SIG-M5 (cell line): ENCODE measurements around the gene DGKG.

Experiments used
- DNase-seq: peaks from one replicate; lab custom pipeline; 2025; lab: John Stamatoyannopoulos, UW

DGKG gene

GRCh38 chr3:186361762-186362536, at the start of gene DGKG:
DGKG (minus strand) TSS chr3:186362234; CDS start chr3:186320459, 41,775 bp downstream.
- DNase-seq = peak; percentile 59

DNA sequence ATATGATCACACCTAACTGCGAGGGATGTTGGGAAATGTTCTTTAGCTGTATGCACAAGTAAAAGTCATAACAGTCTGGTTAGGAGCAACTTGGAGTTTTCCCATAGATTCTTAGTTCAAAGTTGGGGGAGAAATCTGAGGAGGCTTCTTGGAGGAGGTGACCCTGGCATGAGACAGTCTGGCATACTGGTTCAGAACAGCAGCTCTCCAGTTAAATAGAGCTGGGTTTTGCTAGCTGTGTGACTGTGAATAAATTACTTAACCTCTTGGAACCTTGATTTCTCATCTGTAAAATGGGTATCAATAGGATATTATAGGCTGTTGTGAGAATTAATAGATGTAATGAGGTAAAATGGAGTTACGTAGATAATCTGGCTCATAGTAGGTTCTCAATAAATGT, 49.1 kb upstream of the DGKG start:
- no peak for DNase-seq

DNA sequence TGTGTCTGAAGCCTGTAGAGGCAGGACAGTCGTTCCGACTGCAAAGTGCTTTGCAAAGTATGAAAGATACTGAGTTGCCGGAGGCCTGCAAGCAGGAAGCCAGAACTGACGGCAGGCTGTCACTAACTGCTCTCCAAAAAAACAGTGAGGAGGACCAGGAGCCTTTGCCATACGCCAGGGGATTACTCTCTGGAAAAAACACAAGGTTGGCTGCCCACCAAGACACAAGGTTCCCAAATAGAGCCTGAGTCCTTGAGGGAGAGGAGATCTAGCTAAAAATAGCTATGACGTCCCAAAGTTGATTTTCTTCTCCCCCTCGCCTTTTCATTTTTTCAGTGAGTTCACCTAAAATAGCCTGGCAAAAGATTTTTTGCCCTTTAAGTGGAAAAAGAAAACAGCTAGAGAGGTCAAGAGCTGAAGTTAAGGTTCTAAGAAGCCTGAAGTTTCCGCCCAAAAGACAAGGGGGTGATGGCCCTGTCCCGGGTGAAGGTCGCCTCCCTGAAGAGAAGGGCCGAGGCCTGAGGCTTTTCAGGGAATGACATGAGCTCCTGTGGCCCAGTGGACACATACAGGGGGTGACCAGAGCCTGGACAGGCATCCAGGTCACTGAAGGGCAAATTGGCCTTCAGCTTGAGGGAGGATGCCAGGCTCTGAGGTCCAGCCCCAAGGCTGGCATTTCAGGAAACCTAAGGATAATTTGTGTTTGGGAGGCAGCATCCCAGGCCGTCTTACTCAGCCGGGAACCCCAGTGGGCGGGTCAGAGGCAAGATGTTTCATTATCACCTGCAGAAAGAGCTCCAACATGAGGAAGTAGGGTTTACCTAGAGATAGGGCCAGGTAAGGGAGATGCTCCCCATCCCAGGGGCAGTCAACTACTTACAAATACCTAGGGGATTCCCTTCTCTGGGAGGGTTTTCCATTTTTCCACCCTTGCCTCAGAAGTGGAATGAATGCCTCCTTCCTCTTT, 44.9 kb upstream of the DGKG start:
- DNase-seq = no peak

DNA sequence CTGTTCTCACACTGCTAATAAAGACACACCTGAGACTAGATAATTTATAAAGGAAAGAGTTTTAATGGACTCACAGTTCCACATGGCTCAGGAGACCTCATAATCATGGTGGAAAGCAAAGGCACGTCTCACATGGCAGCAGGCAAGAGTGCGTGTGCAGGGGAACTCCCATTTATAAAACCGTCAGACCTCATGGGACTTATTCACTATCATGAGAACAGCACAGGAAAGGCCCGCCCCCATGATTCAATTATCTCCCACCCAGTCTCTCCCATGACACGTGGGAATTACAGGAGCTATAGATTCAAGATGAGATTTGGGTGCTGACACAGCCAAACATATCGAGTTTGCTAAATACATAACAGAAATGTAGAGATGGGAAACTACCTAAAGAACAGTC, 39.5 kb upstream of the DGKG start:
- DNase-seq = no peak

DNA sequence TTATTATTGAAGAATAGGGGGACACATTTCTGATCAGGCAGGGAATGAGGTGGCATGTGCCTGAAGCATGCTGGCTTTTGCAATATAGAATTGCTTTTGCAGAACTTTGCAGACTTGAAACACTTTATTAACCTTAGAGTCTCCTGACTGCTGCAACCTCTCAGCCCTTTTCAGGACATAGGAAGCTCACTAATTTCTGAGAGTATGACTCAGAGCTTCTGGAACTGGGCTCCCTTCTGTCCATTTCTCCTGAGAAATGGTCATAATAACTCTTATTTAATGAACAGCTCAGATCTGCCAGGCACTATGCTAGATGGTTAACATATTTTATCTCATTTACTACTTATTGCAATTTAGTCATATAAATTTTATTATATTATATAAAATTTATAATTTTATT, 38.6 kb upstream of the DGKG start:
- no peak for DNase-seq

DNA sequence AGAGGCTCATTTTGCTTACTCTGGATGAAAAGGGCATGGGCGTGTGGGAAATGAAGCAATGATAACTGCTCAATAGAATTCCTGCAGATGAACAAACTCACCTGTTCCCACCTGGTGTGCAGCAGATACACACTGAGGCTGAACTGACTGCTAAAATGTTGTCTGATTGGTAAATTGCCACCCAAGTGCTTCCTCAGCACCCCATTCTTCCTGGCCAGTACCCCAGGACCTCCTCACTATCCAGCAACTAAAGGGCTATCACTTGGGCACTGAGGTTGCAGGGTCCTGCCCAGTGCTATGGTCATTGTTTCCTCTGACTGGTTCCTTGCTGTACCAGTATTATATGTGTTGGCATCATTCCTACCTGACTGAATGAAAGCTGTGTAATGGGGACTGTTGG, 38.0 kb upstream of the DGKG start:
- DNase-seq = no peak

GRCh38 chr3:186394566-186395217, 32.7 kb upstream of the DGKG start:
- DNase-seq = no peak

- no peak for DNase-seq
Measured at GRCh38 chr3:186386883-186387560, 25.0 kb upstream of the DGKG start.

DNA sequence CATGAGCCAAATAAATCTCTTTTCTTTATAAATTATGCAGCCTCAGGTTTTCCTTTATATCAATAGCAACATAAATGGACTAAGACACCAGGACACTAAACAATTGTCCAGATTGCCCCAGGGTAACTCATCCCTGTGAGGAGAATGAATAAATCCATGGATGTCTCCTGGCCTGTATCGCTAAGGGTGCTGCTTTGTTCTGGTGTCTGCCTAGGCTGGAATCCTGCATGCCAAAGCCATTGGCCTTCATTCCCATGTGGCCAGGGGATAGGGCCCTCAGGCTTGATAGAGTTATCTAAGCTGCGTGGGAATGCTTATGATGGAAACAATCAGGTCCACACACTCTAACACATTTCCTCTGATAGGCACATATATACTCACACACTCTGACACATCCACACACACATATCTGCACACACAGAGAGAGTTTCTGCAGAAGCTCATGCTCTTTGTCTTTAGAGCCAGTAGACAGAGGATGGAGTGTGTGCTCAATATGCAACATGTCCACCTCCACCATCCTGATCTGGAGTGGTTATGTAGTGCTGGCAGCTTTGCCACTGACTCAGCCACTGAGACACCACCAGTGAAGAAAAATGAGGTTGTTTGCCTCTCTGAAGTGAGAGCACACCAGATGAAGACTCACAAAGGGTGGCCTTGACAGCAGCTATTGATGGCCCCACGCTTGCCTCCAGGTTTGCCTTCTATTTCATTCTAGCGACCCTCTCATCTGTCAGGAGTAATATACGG, 24.0 kb upstream of the DGKG start:
- no peak for DNase-seq

DNA sequence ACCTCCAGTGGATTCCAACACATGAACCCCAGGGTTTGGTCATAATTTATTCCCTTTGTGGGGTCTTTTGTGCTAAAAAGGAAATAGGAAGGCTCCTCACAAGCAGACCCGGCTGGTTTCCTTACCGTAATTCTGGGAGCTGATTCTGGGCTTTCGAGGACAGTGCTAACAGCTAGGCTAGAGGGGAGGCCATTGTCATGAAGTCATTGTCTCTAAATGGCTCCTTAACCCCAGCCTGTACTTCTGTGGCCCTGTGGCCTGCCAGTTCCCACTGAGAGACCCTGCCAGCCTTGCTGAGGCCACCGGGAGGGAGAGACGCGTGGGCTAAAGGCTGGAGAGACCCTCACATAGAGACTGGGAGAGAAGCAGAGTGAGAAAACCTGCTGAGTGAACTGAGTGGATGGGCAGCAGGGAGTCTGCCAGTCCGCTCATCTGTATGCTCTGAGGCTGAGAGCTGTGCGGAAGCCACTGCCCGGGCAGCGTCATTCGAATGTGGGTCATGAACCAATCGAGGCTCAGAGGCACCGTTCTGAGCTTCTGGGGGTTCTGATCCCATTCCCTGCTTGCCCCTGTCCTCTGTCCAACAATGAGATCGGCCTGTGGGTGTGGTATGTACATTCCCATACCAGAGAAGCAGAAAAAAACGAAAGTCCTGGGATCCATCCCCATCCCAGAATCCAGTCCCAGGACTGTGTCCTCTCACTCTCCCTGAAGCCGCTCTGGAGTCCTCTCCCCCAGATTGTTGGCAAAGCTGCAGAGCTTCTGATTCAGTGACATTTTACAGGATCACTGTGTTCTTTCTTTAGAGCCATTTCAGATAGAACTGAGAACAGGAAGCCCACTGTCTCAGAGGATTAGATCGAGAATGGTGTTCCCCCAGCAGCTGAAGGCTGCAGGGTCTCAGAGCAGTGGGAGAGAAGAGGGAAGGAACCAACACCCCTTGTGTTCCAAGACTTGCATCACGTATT, 21.3 kb upstream of the DGKG start:
- DNase-seq = no peak

GRCh38 chr3:186382217-186382885, 20.3 kb upstream of the DGKG start:
- DNase-seq = no peak

- DNase-seq = no peak
Measured at GRCh38 chr3:186381424-186382216, 19.6 kb upstream of the DGKG start.

DNA sequence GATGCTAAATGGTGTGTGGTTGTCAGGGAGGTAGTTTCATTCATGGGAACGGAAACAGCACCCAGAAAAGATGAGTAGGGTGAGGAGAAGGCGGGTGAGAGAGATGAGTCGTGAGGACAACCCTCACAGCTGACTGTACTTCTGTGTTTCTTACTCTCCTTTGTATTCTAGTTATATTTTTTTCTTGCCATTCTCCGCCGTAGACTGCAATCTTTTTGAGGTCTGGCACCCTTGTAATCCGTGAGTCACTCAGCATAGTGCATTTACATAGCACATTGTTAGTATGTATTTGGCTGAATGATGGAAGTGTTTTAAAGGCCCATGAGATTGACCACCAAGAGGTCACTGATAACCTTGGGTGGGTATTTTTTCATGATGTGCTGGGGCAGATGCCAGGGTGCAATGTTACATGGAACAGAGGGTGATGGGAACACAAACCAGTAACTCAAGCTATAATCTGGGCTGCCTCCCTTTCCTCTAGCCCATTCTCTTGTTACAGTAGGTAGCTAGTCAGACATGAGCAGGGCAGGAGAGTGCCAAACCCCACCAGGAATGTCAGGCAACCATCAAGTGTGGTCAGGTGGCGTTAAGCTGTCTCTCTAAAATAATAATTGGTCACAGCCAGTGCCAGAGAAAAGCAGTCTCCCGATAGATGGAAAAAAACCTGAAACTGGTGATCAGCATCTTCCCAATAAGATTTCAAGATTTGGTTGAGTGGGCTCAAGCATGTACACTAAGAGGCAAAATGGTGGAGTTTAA, 18.8 kb upstream of the DGKG start:
- no peak for DNase-seq

DNA sequence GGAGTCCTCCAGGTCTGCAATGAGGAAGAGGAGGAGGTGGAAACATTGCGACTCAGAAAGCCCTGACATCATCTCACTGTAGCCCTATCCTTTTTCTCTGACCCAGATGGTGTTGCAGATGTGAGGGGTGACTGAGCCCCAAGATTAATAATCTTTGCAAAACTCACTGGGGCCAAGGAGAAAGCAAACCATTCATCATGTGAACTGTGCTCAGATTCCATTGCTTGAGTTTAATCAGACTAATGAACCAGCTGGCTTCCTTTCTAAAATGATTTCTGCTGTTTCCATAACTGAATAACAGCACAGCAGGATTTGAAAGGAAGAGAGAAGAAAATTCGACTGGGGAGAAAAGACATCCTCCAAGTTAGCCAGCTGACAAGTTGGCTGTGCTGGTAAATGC, 13.4 kb upstream of the DGKG start:
- DNase-seq = no peak

DNA sequence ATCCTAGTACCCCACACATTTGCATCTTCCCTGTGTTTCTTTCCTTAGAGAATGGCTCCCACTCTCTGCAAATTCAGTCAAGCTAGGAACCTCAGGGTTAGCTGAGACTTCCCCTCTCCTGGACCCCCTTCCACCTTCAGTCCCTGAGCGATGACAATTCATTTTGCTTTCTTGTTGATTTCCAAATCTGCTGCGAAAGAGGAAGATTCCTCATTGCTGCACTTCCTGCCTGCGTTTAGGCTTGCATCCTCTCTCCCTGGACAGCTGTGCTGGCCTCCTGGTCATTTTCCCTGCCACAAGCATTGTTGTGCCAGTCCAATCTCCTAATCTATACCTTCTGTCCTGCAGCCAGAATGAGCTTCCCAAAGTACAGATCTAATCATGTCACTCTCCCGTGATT, 12.3 kb upstream of the DGKG start:
- DNase-seq = no peak

GRCh38 chr3:186369217-186369616, 7.2 kb upstream of the DGKG start:
- no peak for DNase-seq

DNA sequence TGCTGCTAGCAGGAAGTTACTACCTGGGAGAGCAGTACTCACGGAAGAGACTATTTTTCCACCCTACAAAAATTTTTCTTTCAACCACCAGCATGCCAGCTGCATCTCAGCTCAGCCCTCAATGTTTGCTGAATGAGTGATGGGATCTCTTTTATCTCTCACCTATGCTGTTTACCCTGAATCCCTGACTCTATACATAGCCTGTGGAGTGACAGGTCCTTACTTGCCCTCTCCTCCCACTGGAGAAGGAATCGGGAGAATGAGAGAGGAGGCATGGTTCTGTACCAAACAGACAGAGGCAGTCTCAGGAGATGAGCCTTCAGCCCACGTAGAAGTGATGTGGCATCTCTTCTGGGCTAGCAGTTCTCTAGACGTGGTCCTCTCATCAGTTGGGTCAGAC, 6.7 kb upstream of the DGKG start:
- DNase-seq = no peak

- no peak for DNase-seq
Measured at GRCh38 chr3:186368176-186368575, 6.1 kb upstream of the DGKG start.
